ENCODE data around the gene ERAP2. TPM values are rescaled to one million over a fixed set of nuclear protein-coding genes. Genes with fewer than 3 reads are reported as not detected.

ERAP2 gene
- total RNA-seq, 3 donors from 2014 or later: 16.1 to 44.8 (median 19.5) TPM

GRCh38 chr5:96851312-96852062 is 24.8 kb upstream of the ERAP2 start:
- Histone ChIP-seq H3K4me1 (ENCODE audit: low read depth) (no peaks in the 10 kb centered on the region), H3K9me3 (peaks cover 3% of the 10 kb centered on the region), H3K4me3 (no peak overlapping the region), H3K36me3 (ENCODE audit: low read depth) (no peaks in the 10 kb centered on the region)
- ATAC-seq: no peak
- DNase-seq: no peak
- intact Hi-C loops (cut with DNase I, micrococcal nuclease): no loop called here
- TF ChIP-seq CTCF (IDR thresholded peaks at IDR 0.05): no peak

- TF ChIP-seq CTCF (IDR thresholded peaks at IDR 0.05): no peak
- Histone ChIP-seq H3K36me3 (ENCODE audit: low read depth) (no peaks in the 10 kb centered on the region), H3K4me3 (no peak overlapping the region), H3K4me1 (ENCODE audit: low read depth) (no peaks in the 10 kb centered on the region), H3K9me3 (peaks cover 3% of the 10 kb centered on the region)
- no peak for ATAC-seq
- intact Hi-C loops (cut with DNase I, micrococcal nuclease): no loop called here
- no peak for DNase-seq
Measured at GRCh38 chr5:96852759-96853158, 23.5 kb upstream of the ERAP2 start.

GRCh38 chr5:96854067-96854466 is 22.2 kb upstream of the ERAP2 start:
- TF ChIP-seq CTCF (IDR thresholded peaks at IDR 0.05): no peak
- H3K36me3 ChIP-seq (ENCODE audit: low read depth): no peaks in the 10 kb centered on the region

GRCh38 chr5:96855031-96855872 is 21.0 kb upstream of the ERAP2 start:
- intact Hi-C loops (cut with DNase I, micrococcal nuclease): no loop called here
- DNase-seq (peak in 2 of 3 donors; percentile 60 to 81), ATAC-seq (peak; percentile 92)
- no peak overlapping the region for H3K4me3 ChIP-seq
- no peaks in the 10 kb centered on the region for H3K4me1 ChIP-seq (ENCODE audit: low read depth)
- TF ChIP-seq CTCF (IDR thresholded peaks at IDR 0.05): no peak
- no peaks in the 10 kb centered on the region for H3K9me3 ChIP-seq
- H3K36me3 ChIP-seq (ENCODE audit: low read depth): no peaks in the 10 kb centered on the region

More at GRCh38 chr5:96854067-96854466, 22.2 kb upstream of the ERAP2 start:
- DNase-seq (no peak), ATAC-seq (no peak)
- H3K9me3 ChIP-seq: peaks cover 3% of the 10 kb centered on the region
- no peak overlapping the region for H3K4me3 ChIP-seq
- intact Hi-C loops (cut with DNase I, micrococcal nuclease): no loop called here
- no peaks in the 10 kb centered on the region for H3K4me1 ChIP-seq (ENCODE audit: low read depth)

GRCh38 chr5:96856371-96856770 is 19.9 kb upstream of the ERAP2 start:
- no peak for ATAC-seq
- intact Hi-C loops (cut with DNase I, micrococcal nuclease): no loop called here

More at GRCh38 chr5:96856371-96856770, 19.9 kb upstream of the ERAP2 start:
- Histone ChIP-seq H3K4me3 (no peak overlapping the region), H3K9me3 (no peaks in the 10 kb centered on the region), H3K36me3 (ENCODE audit: low read depth) (no peaks in the 10 kb centered on the region), H3K4me1 (ENCODE audit: low read depth) (no peaks in the 10 kb centered on the region)
- no peak for DNase-seq
- TF ChIP-seq CTCF (IDR thresholded peaks at IDR 0.05): no peak

All from mucosa of descending colon (tissue), 3 donors.